ENCODE measurements around the gene CCDC148. TPM values are rescaled to one million over a fixed set of nuclear protein-coding genes. Genes with fewer than 3 reads are reported as not detected.

Gene CCDC148
- total and polyA plus RNA-seq, 2 donors (not counting 1 experiment from before 2014, with no cell fraction given): not detected

DNA sequence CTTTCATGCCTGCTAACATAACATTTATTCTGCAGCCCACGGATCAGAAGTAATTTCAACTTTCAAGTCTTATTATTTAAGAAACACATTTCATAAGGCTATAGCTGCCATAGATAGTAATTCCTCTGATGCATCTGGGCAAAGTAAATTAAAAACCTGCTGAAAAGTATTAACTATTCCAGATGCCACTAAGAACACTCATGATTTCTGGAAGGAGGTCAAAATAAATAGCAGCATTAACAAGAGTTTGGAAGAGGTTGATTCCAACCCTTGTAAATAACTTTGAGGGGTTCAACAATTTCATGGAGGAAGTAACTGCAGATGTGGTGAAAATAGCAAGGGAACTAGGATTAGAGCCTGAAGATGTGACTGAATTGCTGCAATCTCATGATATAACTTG is 77.6 kb downstream of the CCDC148 start:
- TF ChIP-seq EZH2 (IDR thresholded peaks at IDR 0.05; ENCODE audit: borderline replicate concordance, insufficient read depth, low read depth, low read length, poor library complexity, severe bottlenecking): no peak
- TF ChIP-seq, protein P1, sequence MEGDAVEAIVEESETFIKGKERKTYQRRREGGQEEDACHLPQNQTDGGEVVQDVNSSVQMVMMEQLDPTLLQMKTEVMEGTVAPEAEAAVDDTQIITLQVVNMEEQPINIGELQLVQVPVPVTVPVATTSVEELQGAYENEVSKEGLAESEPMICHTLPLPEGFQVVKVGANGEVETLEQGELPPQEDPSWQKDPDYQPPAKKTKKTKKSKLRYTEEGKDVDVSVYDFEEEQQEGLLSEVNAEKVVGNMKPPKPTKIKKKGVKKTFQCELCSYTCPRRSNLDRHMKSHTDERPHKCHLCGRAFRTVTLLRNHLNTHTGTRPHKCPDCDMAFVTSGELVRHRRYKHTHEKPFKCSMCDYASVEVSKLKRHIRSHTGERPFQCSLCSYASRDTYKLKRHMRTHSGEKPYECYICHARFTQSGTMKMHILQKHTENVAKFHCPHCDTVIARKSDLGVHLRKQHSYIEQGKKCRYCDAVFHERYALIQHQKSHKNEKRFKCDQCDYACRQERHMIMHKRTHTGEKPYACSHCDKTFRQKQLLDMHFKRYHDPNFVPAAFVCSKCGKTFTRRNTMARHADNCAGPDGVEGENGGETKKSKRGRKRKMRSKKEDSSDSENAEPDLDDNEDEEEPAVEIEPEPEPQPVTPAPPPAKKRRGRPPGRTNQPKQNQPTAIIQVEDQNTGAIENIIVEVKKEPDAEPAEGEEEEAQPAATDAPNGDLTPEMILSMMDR (IDR thresholded peaks at IDR 0.05): no peak
- H3K27me3 Mint-ChIP-seq: no peaks in the 10 kb centered on the region

GRCh38 chr2:158366342-158366741 is 90.2 kb downstream of the CCDC148 start:
- no peaks in the 10 kb centered on the region for H3K27me3 ChIP-seq (replicated peaks in 1 of 4; ENCODE audit: control extremely low read depth in 1 of 4, control insufficient read depth in 3 of 4, insufficient read depth in 4 of 4, low read length in 3 of 4)
- no peak for DNase-seq
- ATAC-seq (ENCODE audit: low read depth): no peak
- WGBS (ENCODE audit: insufficient coverage): 86% methylated on average over 4 of the region's 5 CpGs
- intact Hi-C loops (cut with micrococcal nuclease): no loop called here
- CTCF ChIA-PET: no interaction called here
- no peak overlapping the region for H3K9ac ChIP-seq (ENCODE audit: low read length)
- TF ChIP-seq, protein P1 (IDR thresholded peaks at IDR 0.05): no peak
- no peak for TF ChIP-seq EZH2 (IDR thresholded peaks at IDR 0.05; ENCODE audit: borderline replicate concordance, insufficient read depth, low read depth, low read length, poor library complexity, severe bottlenecking)
- H3K79me2 ChIP-seq (ENCODE audit: control insufficient read depth, insufficient read depth, low read length): no peaks in the 10 kb centered on the region
- no peaks in the 10 kb centered on the region for H3K36me3 ChIP-seq (replicated peaks in 1 of 2; ENCODE audit: control extremely low read depth in 1 of 2, control insufficient read depth in 1 of 2, extremely low read depth in 1 of 2, insufficient read depth in 2 of 2, low read length in 1 of 2)
- H3K9me3 ChIP-seq (ENCODE audit: control extremely low read depth in 1 of 3, control insufficient read depth in 2 of 3, insufficient read depth in 1 of 3, low read length in 2 of 3): no peaks in the 10 kb centered on the region
- H3K4me2 ChIP-seq (replicated peaks; ENCODE audit: low read depth, low read length, poor library complexity, severe bottlenecking): no peak overlapping the region
- H3K4me1 ChIP-seq (ENCODE audit: control insufficient read depth in 2 of 2, insufficient read depth in 2 of 2, low read length in 2 of 2): no peaks in the 10 kb centered on the region
- no peaks in the 10 kb centered on the region for H3K27me3 Mint-ChIP-seq
- no peaks in the 10 kb centered on the region for H3K4me1 Mint-ChIP-seq
- POLR2A ChIA-PET: no interaction called here
- no peaks in the 10 kb centered on the region for H4K20me1 ChIP-seq (ENCODE audit: control insufficient read depth, insufficient read depth, low read length, poor library complexity, severe bottlenecking)
- peaks cover 5% of the 10 kb centered on the region for H3K9me3 Mint-ChIP-seq (ENCODE audit: insufficient read depth)
- no peak overlapping the region for H3K4me3 Mint-ChIP-seq
- no peak overlapping the region for H2AFZ ChIP-seq (ENCODE audit: insufficient read depth, low read depth, low read length, poor library complexity, severe bottlenecking)
- no peak overlapping the region for H3K27ac ChIP-seq (ENCODE audit: low read length in 2 of 2)
- H3K4me3 ChIP-seq (ENCODE audit: control extremely low read depth in 1 of 5, extremely low read depth in 1 of 5, insufficient read depth in 1 of 5, low read depth in 2 of 5, low read length in 4 of 5): no peak overlapping the region
- no peak overlapping the region for H3K27ac Mint-ChIP-seq

More for the DNA sequence above, 77.6 kb downstream of the CCDC148 start:
- Histone ChIP-seq H3K4me3 (ENCODE audit: control extremely low read depth in 1 of 5, extremely low read depth in 1 of 5, insufficient read depth in 1 of 5, low read depth in 2 of 5, low read length in 4 of 5) (no peak overlapping the region), H3K27me3 (replicated peaks in 1 of 4; ENCODE audit: control extremely low read depth in 1 of 4, control insufficient read depth in 3 of 4, insufficient read depth in 4 of 4, low read length in 3 of 4) (no peaks in the 10 kb centered on the region), H4K20me1 (ENCODE audit: control insufficient read depth, insufficient read depth, low read length, poor library complexity, severe bottlenecking) (no peaks in the 10 kb centered on the region), H2AFZ (ENCODE audit: insufficient read depth, low read depth, low read length, poor library complexity, severe bottlenecking) (no peak overlapping the region), H3K9ac (ENCODE audit: low read length) (no peak overlapping the region), H3K9me3 (ENCODE audit: control extremely low read depth in 1 of 3, control insufficient read depth in 2 of 3, insufficient read depth in 1 of 3, low read length in 2 of 3) (peaks cover 0 to 3% (median 1%) of the 10 kb centered on the region in 3 donors), H3K4me1 (ENCODE audit: control insufficient read depth in 2 of 2, insufficient read depth in 2 of 2, low read length in 2 of 2) (no peaks in the 10 kb centered on the region), H3K27ac (ENCODE audit: low read length in 2 of 2) (no peak overlapping the region), H3K4me2 (replicated peaks; ENCODE audit: low read depth, low read length, poor library complexity, severe bottlenecking) (no peak overlapping the region), H3K36me3 (replicated peaks in 1 of 2; ENCODE audit: control extremely low read depth in 1 of 2, control insufficient read depth in 1 of 2, extremely low read depth in 1 of 2, insufficient read depth in 2 of 2, low read length in 1 of 2) (no peaks in the 10 kb centered on the region), H3K79me2 (ENCODE audit: control insufficient read depth, insufficient read depth, low read length) (no peaks in the 10 kb centered on the region)
- ChIA-PET POLR2A (no interaction called here), CTCF (no interaction called here)
- ATAC-seq (ENCODE audit: low read depth): no peak
- Mint-ChIP-seq H3K4me1 (no peaks in the 10 kb centered on the region), H3K27ac (no peak overlapping the region), H3K9me3 (ENCODE audit: insufficient read depth) (no peaks in the 10 kb centered on the region), H3K4me3 (no peak overlapping the region)
- no peak for DNase-seq
- intact Hi-C loops (cut with micrococcal nuclease): no loop called here
- no CpG with 5 or more reads among the region's 1 CpG for WGBS (ENCODE audit: insufficient coverage)
